Effector memory CD4-positive, alpha-beta T cell (primary cell): ENCODE data around the gene TLL2.

ENCODE experiments used
- DNase-seq, 3 donors: peaks; one replicate each; pipeline ENCODE4 v3.0.0-alpha.2; 2020
- H3K27ac ChIP-seq: 2 replicates; pipeline ENCODE4 v1.7.0; 2013; ENCODE audit warnings: mild to moderate bottlenecking, low read length, moderate library complexity; ENCODE audit not compliant: insufficient read depth, poor library complexity, severe bottlenecking
- H3K27me3 ChIP-seq: replicated peaks from 2 replicates; pipeline ENCODE4 v1.7.0; 2013; ENCODE audit warnings: mild to moderate bottlenecking, low read length; ENCODE audit not compliant: insufficient read depth, control insufficient read depth, poor library complexity, severe bottlenecking
- H3K36me3 ChIP-seq: 2 replicates; pipeline ENCODE4 v1.7.0; 2013; ENCODE audit warnings: mild to moderate bottlenecking, low read length, moderate library complexity; ENCODE audit not compliant: control insufficient read depth, insufficient read depth
- H3K4me1 ChIP-seq: 2 replicates; pipeline ENCODE4 v1.7.0; 2013; ENCODE audit warnings: low read length, mild to moderate bottlenecking; ENCODE audit not compliant: control insufficient read depth, insufficient read depth, poor library complexity, severe bottlenecking
- H3K4me3 ChIP-seq: 2 replicates; pipeline ENCODE4 v1.7.0; 2013; ENCODE audit warnings: low read length, low read depth, mild to moderate bottlenecking; ENCODE audit not compliant: insufficient read depth, poor library complexity, severe bottlenecking
- H3K9me3 ChIP-seq: 2 replicates; pipeline ENCODE4 v1.7.0; 2013; ENCODE audit warnings: mild to moderate bottlenecking, low read length, moderate library complexity; ENCODE audit not compliant: control insufficient read depth

The TLL2 gene

DNA sequence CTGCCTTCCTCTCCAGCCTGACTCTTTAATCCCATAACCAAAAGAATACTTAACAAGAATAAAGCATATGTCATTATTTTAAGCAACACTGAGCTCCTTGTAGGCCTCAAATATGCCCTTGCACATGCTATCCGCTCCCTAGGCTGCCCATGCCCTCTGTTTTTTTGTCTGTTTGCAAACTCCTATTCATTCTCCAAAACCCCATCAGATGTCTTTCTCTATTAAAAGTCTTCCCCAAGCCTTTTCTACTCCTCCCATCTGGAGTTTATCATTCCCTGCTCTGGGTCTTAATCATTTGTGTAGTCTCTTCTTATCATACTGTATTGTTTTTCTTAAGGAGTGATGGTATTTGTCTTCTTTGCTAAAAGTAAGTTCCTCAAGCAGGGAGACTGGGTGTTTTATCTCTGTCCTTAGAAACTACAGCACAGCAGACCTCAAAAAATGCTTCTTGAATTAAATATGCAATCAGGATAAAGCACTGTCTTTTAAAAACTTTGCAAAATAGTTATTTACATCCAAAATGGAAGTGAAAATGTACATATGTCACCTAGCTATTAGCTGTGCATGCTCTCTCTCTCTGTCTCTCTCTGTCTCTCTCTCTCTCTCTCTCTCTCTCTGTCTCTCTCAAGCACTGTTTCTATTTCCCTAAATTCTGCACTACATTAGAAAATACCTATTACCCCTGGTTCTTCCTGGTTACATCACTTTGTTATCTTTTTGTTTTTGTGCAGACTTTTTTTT is 98.4 kb downstream of the TLL2 start:
- DNase-seq: no peak
- Histone ChIP-seq H3K36me3 (no peaks in the 10 kb centered on the region), H3K4me1 (no peaks in the 10 kb centered on the region), H3K4me3 (no peak overlapping the region), H3K27me3 (peaks cover 7% of the 10 kb centered on the region), H3K9me3 (no peaks in the 10 kb centered on the region), H3K27ac (no peak overlapping the region)

GRCh38 chr10:96414303-96414702 is 99.4 kb downstream of the TLL2 start:
- Histone ChIP-seq H3K36me3 (no peaks in the 10 kb centered on the region), H3K4me1 (no peaks in the 10 kb centered on the region), H3K27ac (no peak overlapping the region), H3K9me3 (no peaks in the 10 kb centered on the region), H3K4me3 (no peak overlapping the region), H3K27me3 (peaks cover 3% of the 10 kb centered on the region)
- no peak for DNase-seq

DNA sequence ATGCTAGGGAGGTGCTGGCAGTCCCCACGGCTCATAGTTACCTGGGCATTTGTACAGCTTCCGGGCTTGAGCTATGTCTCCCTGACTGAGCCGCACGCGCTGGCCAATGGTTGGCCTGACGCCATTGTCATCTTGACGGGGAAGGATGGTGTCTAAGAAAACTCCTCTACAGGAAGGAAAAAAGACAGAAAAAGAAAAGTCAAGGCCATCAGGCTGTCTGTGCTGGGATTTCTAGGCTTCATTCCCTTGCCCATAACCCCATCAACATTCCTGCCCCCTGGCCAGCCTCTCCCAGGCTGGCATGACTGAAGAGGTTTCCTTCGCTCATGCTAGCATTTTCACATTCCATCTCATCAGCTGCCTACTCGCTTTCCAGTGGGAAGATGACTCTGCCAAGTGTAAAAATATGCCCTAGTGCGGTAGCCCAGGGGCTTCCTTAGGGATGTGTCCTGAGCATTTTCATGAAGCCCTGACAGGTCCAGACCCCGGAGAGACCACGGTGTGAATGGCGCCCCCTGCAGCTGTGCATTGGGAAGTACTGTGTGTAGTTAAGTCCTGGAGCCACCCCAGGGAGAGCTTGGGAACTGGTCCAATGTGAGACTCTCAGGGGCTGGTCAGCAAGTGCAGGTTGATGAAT is 100.5 kb downstream of the TLL2 start:
- no peak overlapping the region for H3K4me3 ChIP-seq
- DNase-seq: no peak

GRCh38 chr10:96411716-96412320 is 101.9 kb downstream of the TLL2 start:
- Histone ChIP-seq H3K27me3 (peaks cover 3% of the 10 kb centered on the region), H3K9me3 (no peaks in the 10 kb centered on the region), H3K4me1 (no peaks in the 10 kb centered on the region), H3K36me3 (no peaks in the 10 kb centered on the region), H3K4me3 (no peak overlapping the region), H3K27ac (no peak overlapping the region)
- DNase-seq: no peak

More for the DNA sequence above, 100.5 kb downstream of the TLL2 start:
- Histone ChIP-seq H3K27me3 (peaks cover 3% of the 10 kb centered on the region), H3K27ac (no peak overlapping the region), H3K4me1 (no peaks in the 10 kb centered on the region), H3K9me3 (no peaks in the 10 kb centered on the region), H3K36me3 (no peaks in the 10 kb centered on the region)

DNA sequence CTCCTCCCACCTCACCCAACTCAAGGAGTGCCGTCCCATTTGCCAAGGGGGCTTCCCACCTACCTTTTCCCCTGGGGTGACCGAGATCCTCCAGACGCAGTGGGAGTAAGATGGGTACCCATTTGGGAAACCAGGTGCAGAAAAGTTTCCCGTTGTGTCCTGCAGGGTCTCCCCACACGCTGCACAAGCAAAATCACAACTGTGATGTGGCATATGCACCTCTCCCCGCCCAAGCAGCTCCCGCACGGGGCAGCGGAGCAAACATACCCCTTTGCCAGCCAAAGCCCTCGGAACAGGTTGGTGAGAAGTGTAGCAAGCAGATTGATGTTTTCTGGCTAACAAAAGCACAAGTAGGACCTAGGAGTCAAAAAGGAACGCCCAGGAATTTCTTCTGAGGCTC is 103.4 kb downstream of the TLL2 start:
- H3K27ac ChIP-seq: no peak overlapping the region
- no peaks in the 10 kb centered on the region for H3K36me3 ChIP-seq
- DNase-seq: no peak
- H3K4me3 ChIP-seq: no peak overlapping the region
- no peaks in the 10 kb centered on the region for H3K9me3 ChIP-seq
- H3K27me3 ChIP-seq: peaks cover 3% of the 10 kb centered on the region
- no peaks in the 10 kb centered on the region for H3K4me1 ChIP-seq

DNA sequence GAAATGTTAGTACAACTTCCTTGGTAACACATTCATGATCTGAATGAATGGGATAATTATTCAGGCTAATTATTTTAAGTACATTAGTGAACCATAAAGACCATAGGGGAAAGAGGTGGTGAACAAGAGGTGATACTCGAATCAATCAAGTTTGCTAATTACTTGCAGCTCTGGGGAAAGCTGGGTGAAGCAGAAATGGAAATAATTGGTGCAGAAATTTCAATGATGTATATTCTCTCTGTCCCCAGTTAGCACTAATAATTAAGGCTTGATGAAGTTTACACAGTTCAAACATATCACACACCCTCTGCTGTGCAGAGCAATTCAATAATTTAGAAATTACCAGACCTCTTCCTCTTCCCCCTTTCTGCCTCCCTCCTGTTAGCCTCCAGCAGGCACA is 105.5 kb downstream of the TLL2 start:
- no peaks in the 10 kb centered on the region for H3K4me1 ChIP-seq
- H3K4me3 ChIP-seq: no peak overlapping the region
- no peak for DNase-seq
- peaks cover 3% of the 10 kb centered on the region for H3K27me3 ChIP-seq
- H3K27ac ChIP-seq: no peak overlapping the region
- no peaks in the 10 kb centered on the region for H3K36me3 ChIP-seq
- no peaks in the 10 kb centered on the region for H3K9me3 ChIP-seq

GRCh38 chr10:96407560-96408069 is 106.1 kb downstream of the TLL2 start:
- no peak for DNase-seq
- H3K36me3 ChIP-seq: no peaks in the 10 kb centered on the region
- no peak overlapping the region for H3K4me3 ChIP-seq
- peaks cover 3% of the 10 kb centered on the region for H3K27me3 ChIP-seq
- no peaks in the 10 kb centered on the region for H3K9me3 ChIP-seq
- H3K4me1 ChIP-seq: no peaks in the 10 kb centered on the region
- H3K27ac ChIP-seq: no peak overlapping the region

- no peaks in the 10 kb centered on the region for H3K27me3 ChIP-seq
- DNase-seq: no peak
- no peaks in the 10 kb centered on the region for H3K36me3 ChIP-seq
- H3K4me3 ChIP-seq: no peak overlapping the region
- no peaks in the 10 kb centered on the region for H3K9me3 ChIP-seq
- H3K27ac ChIP-seq: no peak overlapping the region
- H3K4me1 ChIP-seq: no peaks in the 10 kb centered on the region
Observed at GRCh38 chr10:96406091-96406490, 107.6 kb downstream of the TLL2 start.

- H3K27me3 ChIP-seq: no peaks in the 10 kb centered on the region
- H3K27ac ChIP-seq: no peak overlapping the region
- H3K4me1 ChIP-seq: no peaks in the 10 kb centered on the region
- no peak for DNase-seq
- no peak overlapping the region for H3K4me3 ChIP-seq
- H3K9me3 ChIP-seq: no peaks in the 10 kb centered on the region
- no peaks in the 10 kb centered on the region for H3K36me3 ChIP-seq
Observed at GRCh38 chr10:96402417-96403305, 111.1 kb downstream of the TLL2 start.
